HL-60/S4 treated with phorbol 12-myristate 13-acetate at 8.2 ng/mL for 4 days and 3 days (cell line): Measurements from ENCODE around the gene ASB6.

Experiments used
- in situ Hi-C: fragments of 300-500 bp; cut with MboI; formaldehyde crosslinking; loops from 2 replicates; pipeline ENCODE4 v1.15.0; 2022; ENCODE audit warnings: low sequenced_read_pairs

Gene ASB6

DNA sequence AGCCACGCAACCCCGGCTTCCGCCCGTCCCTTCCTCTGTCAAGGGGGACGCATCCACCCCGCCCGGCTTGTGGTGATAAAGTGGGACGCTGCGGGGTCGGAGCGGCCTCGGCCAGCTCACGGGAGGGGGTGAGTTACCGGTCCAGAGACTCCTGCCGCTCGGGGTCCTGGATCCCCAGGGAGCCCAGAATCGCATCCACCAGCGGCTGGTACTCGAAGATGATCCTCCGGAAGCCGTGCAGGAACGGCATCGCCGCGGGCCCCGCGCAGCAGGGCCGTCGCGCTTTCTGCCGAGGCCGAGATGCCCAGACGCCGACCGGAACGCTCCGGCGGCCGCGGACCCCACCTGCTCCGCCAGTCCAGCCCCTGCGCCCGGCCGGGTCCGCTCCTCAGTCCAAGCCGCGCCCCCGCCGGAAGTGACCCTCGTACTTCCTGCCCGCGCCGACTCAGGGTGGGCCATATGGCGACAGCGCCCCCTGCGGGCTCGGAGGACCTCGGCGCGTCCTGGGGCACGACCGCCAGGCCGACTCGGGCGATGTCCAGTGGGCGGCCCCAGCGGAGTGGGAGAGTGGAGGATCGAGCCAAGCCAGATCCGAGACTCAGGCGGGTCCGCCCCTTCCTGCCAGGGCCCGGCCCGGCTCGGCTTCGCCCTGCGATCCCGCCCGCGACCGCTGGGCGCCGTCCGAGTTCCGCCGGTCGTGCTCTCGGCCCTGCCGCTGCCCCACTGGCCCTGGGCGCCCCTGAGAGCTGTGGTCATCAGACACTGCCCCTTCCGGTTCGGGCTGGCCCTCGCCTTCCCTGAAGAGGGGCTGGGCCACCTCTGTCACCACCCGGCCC, at the start of gene ASB6:
Gene ASB6, minus strand, starts transcription at position 402 of the 836 bp plus-strand sequence. Its CDS starts 152 bp downstream, at position 250.
- in situ Hi-C loops = no loop called here

- in situ Hi-C loops = no loop called here
Measured at GRCh38 chr9:129688285-129689043, 46.5 kb upstream of the ASB6 start.

DNA sequence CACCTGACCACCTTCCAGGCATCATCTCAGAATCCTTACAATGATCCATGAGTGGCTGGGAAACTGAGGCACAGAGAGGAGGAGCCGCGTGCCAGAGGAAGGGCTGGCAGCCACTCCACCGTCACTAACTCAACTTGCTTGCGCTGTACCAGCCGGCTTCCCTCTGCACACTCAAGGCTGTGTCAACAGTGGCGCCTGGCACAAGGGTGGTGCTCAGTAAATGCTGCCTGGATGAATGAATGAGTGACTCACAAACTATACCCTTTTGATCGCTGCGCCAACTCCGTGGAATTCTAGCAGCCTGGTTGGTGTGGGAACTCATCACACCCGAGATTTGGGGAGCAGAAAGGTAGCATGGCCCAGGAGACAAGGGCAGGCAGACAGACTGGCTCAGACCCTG, 45.4 kb upstream of the ASB6 start:
- in situ Hi-C loops = no loop called here

- in situ Hi-C loops = no loop called here
Measured at GRCh38 chr9:129686736-129687135, 44.8 kb upstream of the ASB6 start.

- in situ Hi-C loops = no loop called here
Measured at GRCh38 chr9:129685933-129686259, 43.9 kb upstream of the ASB6 start.

GRCh38 chr9:129685220-129685932, 43.4 kb upstream of the ASB6 start:
- in situ Hi-C loops = no loop called here

DNA sequence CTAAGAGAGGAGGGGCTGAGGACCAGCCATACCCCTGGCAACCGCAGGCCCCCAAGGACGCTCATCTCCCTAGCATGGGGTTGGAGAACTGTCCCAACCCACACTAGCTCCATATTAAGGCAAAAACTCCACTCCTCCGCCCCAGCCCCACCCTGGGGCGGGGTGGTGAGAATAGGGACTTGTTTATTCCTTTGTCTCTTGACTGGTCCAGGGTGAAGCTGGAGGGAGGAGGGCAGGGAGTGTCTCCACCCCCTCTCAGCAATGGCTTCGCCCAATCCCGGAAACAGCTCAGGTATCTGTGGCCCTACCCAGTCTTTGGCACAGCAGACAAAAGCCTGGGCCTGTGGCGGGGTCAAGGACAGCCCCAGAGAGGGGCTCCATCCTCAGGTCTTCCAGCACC, 40.4 kb upstream of the ASB6 start:
- in situ Hi-C loops = no loop called here

DNA sequence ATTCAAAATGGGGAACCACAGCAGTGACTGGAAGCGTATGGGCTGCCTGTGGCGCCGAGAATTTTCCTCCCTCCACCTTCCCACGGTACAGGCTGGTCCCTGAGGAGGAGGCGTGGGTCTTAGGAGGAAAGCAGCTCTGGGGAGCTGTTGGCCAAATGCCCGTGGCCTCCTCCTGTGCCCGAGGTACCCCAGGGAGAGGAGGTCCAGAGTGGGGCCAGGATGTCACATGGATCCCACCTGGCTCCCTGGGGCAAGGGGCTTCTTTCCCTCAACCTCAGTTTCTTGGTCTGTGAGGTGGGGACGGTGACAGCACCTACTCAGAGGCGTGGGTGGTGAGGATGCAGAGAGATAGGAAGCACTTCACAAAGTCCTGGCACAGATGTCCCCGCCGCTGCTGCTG, 40.0 kb upstream of the ASB6 start:
- in situ Hi-C loops = no loop called here

DNA sequence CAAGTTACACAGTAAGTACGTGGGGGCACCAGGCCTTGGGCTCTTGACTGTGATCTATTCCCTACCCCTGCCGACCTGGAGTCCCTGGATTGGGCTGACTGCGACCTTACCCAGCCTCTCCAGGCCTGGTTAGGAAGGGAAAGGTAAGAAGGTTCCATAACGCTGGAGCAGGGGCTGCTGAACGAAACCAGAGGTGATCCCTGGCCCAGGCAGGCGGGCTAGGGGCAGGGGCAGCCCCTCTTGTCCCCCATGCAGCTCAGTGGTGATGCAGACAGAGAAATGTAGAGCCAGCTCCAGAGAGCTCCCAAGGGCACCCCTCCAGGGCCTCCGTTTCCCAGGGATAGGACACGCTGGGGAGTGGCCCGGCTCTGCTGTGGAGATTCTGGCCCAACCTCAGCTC, 37.6 kb upstream of the ASB6 start:
- in situ Hi-C loops = no loop called here

- in situ Hi-C loops = no loop called here
Measured at GRCh38 chr9:129678844-129679243, 36.9 kb upstream of the ASB6 start.

GRCh38 chr9:129677456-129677855, 35.5 kb upstream of the ASB6 start:
- in situ Hi-C loops = no loop called here

GRCh38 chr9:129676975-129677374, 35.0 kb upstream of the ASB6 start:
- in situ Hi-C loops = no loop called here

GRCh38 chr9:129676287-129676686, 34.3 kb upstream of the ASB6 start:
- in situ Hi-C loops = no loop called here

GRCh38 chr9:129675620-129676019, 33.7 kb upstream of the ASB6 start:
- in situ Hi-C loops = no loop called here

- in situ Hi-C loops = no loop called here
Measured at GRCh38 chr9:129674229-129674628, 32.3 kb upstream of the ASB6 start.

DNA sequence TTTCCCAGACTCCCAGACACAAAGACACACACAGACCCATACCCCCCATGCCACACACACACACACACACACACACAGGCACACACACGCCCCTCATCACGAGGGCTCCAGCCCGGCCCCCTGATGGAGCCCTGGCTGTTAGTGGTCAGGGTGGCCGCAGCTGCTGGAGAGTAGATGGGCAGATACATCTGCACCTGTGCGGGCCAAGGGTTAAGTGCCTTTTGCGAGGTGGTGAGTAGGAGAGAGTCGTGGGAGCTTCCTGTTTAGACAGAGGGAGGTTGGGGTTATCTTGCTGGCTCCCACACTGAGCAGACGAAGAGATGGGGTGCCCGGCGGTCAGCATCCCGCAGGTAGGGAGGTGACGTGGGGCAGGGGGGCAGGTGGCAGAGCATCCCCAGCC, 31.7 kb upstream of the ASB6 start:
- in situ Hi-C loops = no loop called here

DNA sequence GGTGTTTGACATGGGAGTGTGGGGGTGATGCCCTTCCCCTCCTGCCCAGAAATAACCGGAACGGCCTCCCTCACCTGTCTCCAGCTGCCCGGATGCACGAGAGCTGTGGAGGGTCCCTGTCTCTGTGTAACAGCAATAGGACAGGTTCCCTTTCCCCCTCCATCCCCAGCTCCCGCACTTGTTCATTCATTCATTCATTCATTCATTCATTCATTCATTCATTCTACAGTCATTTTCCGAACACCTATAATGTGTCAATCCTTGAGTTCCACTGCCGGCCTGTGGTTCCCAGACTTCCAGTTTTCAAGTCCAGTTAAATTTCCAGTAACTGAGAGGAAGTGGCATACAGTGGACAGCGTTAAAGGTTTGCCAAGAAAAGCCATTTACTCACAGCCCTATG, 30.8 kb upstream of the ASB6 start:
- in situ Hi-C loops = no loop called here

- in situ Hi-C loops = no loop called here
Measured at GRCh38 chr9:129671519-129671918, 29.6 kb upstream of the ASB6 start.

- in situ Hi-C loops = no loop called here
Measured at GRCh38 chr9:129671065-129671464, 29.1 kb upstream of the ASB6 start.

- in situ Hi-C loops = no loop called here
Measured at GRCh38 chr9:129669946-129670345, 28.0 kb upstream of the ASB6 start.

- in situ Hi-C loops = no loop called here
Measured at GRCh38 chr9:129669141-129669718, 27.3 kb upstream of the ASB6 start.
